A549 (cell line): ENCODE measurements around the gene ZNF831. TPM values are rescaled to one million over a fixed set of nuclear protein-coding genes. Genes with fewer than 3 reads are reported as not detected.
A peak's percentile ranks its signal among the peaks of the same experiment; 100 is the strongest.

Experiments
- ATAC-seq, 2 experiments: fragments of 200-7000 bp in 1 of 2; fragments of >200 bp in 1 of 2; cut with Nextera tagmentation in 1 of 2; cut with Tn5 transposase in 1 of 2; 3 replicates each; pipeline versions ENCODE4 v1.8.0 to v1.9.1; 2018 to 2020; ENCODE audit warnings: mild to moderate bottlenecking in 1 of 2, moderate library complexity in 1 of 2
- CTCF ChIA-PET: fragments of 300-600 bp; sonication (Branson Sonifier 250); formaldehyde crosslinking; extraction: SDS; loops from one replicate; lab custom pipeline; 2021; ENCODE audit warnings: antibody characterized with exemption, inconsistent platforms; lab: Yijun Ruan, JAX
- POLR2A ChIA-PET: fragments of 350-600 bp; formaldehyde crosslinking; extraction: SDS; loops from one replicate; lab custom pipeline; 2021; ENCODE audit warnings: antibody characterized with exemption, inconsistent platforms; lab: Yijun Ruan, JAX
- DNase-seq, 2 experiments: peaks; one replicate each; pipeline versions ENCODE4 v3.0.0 to v3.0.0-alpha.2; 2011 to 2016; ENCODE audit warnings: low read depth in 1 of 2, low spot score in 1 of 2
- FAIRE-seq: peaks from 2 replicates; lab custom pipeline; 2011; peaks lifted over from hg19 to GRCh38; lab: Jason Lieb, UNC
- H3K27ac ChIP-seq, 2 experiments: fragments of >200 bp; sonication (Bioruptor Twin); formaldehyde crosslinking; 3 replicates each; pipeline ENCODE4 v1.5.1; 2016 to 2017
- H3K4me1 ChIP-seq: fragments of >200 bp; sonication (Bioruptor Twin); formaldehyde crosslinking; 3 replicates; pipeline ENCODE4 v1.6.1; 2016
- H3K4me2 ChIP-seq: fragments of >200 bp; sonication (Bioruptor Twin); formaldehyde crosslinking; 3 replicates; pipeline ENCODE4 v1.6.1; 2016
- H3K4me3 ChIP-seq: fragments of >200 bp; sonication (Bioruptor Twin); formaldehyde crosslinking; 3 replicates; pipeline ENCODE4 v1.5.1; 2016
- H3K9me3 ChIP-seq: fragments of >200 bp; sonication (Bioruptor Twin); formaldehyde crosslinking; 3 replicates; pipeline ENCODE4 v1.6.1; 2016
- BHLHE40 ChIP-seq: IDR thresholded peaks from 2 replicates; pipeline ENCODE4 v1.6.1; 2012; ENCODE audit warnings: low read depth, low read length, inconsistent platforms
- CBX8 ChIP-seq: fragments of 200-600 bp; sonication (generic); IDR thresholded peaks from 2 replicates; pipeline ENCODE4 v1.6.1; 2016
- CTCF ChIP-seq: fragments of >200 bp; sonication (Bioruptor Twin); formaldehyde crosslinking; IDR thresholded peaks from 3 replicates; pipeline ENCODE4 v1.5.1; 2016
- EHMT2 ChIP-seq: fragments of 200-600 bp; sonication (generic); IDR thresholded peaks from 2 replicates; pipeline ENCODE4 v1.6.1; 2016; ENCODE audit warnings: antibody characterized with exemption, low read depth, mild to moderate bottlenecking, moderate library complexity
- FOSL2 ChIP-seq, 2 experiments: fragments of 450-650 bp in 1 of 2; fragments of >200 bp in 1 of 2; sonication (Bioruptor Twin) in 1 of 2; formaldehyde crosslinking; IDR thresholded peaks; 2 replicates each; pipeline versions ENCODE4 v1.5.0 to v1.6.1; 2016 to 2020; ENCODE audit warnings: mild to moderate bottlenecking in 1 of 2, moderate library complexity in 1 of 2
- HEYL ChIP-seq: fragments of 250-450 bp; sonication (Bioruptor Pico); IDR thresholded peaks from 2 replicates; pipeline ENCODE4 v1.8.0; 2021; ENCODE audit warnings: mild to moderate bottlenecking, moderate library complexity
- HOXB13 ChIP-seq: fragments of 250-450 bp; sonication (Bioruptor Pico); IDR thresholded peaks from 2 replicates; pipeline ENCODE4 v1.5.0; 2020; ENCODE audit warnings: low read depth, mild to moderate bottlenecking, moderate library complexity
- JUN ChIP-seq, 2 experiments: fragments of >200 bp; sonication (Bioruptor Twin); formaldehyde crosslinking; IDR thresholded peaks; 2 replicates in 1 of 2; 3 replicates in 1 of 2; pipeline ENCODE4 v1.6.1; 2016 to 2017
- MAX ChIP-seq: IDR thresholded peaks from 2 replicates; pipeline ENCODE4 v1.6.1; 2012
- NFE2L2 ChIP-seq: fragments of 150-350 bp; conservative IDR thresholded peaks from 2 replicates; pipeline ENCODE4 v1.6.1; 2014; ENCODE audit warnings: low read length
- POLR2AphosphoS2 ChIP-seq: conservative IDR thresholded peaks from 2 replicates; pipeline ENCODE4 v1.6.1; 2012; ENCODE audit warnings: low read length, improper control_type of control experiment, inconsistent platforms
- RAD21 ChIP-seq, 2 experiments: fragments of >200 bp in 1 of 2; sonication (Bioruptor Twin) in 1 of 2; formaldehyde crosslinking in 1 of 2; IDR thresholded peaks in 1 of 2; conservative IDR thresholded peaks in 1 of 2; 2 replicates in 1 of 2; 3 replicates in 1 of 2; pipeline ENCODE4 v1.6.1; 2012 to 2018; ENCODE audit warnings: inconsistent platforms in 1 of 2
- RFX5 ChIP-seq: fragments of 450-650 bp; IDR thresholded peaks from 2 replicates; pipeline ENCODE4 v1.7.1; 2014; ENCODE audit warnings: antibody characterized with exemption, mild to moderate bottlenecking, moderate library complexity
- SMC3 ChIP-seq: fragments of >200 bp; sonication (Bioruptor Twin); formaldehyde crosslinking; IDR thresholded peaks from 3 replicates; pipeline ENCODE4 v1.6.1; 2018; ENCODE audit warnings: inconsistent platforms
- ZFP36 ChIP-seq: fragments of 450-650 bp; IDR thresholded peaks from 2 replicates; pipeline ENCODE4 v1.6.1; 2014; ENCODE audit warnings: borderline replicate concordance; ENCODE audit not compliant: partially characterized antibody
- WGBS: methylation state at CpG from one replicate; pipeline ENCODE4 v1.1.6; 2017; ENCODE audit errors: missing lambda C conversion rate; 5-methylcytosine and 5-hydroxymethylcytosine counted together
- polyA plus RNA-seq, 4 experiments: library from polyadenylated mRNA; depleted of rRNA in 3 of 4; stranded (reverse); fragments of >200 nt; fragmentation: RNase III in 1 of 4; extraction: RNeasy Plus Mini Kit Qiagen cat#74134 plus additional on column Dnase treatment in 1 of 4; gene quantifications; 2 replicates in 3 of 4; 3 replicates in 1 of 4; pipeline ENCODE4 v1.2.3, GENCODE V29; 2011 to 2017
- TF ChIP-seq, protein P1 (sequence below): IDR thresholded peaks from 2 replicates; pipeline ENCODE4 v1.6.1; 2012
- TF ChIP-seq, protein P2 (sequence below): fragments of 150-350 bp; IDR thresholded peaks from 2 replicates; pipeline ENCODE4 v1.6.1; 2014; ENCODE audit warnings: low read depth, mild to moderate bottlenecking, low read length

ZNF831 gene
- polyA plus RNA-seq, 2 of the 4 experiments (the other 2 are of a cell fraction): not detected

GRCh38 chr20:59221049-59221706, 57.6 kb downstream of the ZNF831 start:
- 71% methylated on average over 9 of the region's 9 CpGs for WGBS
- Histone ChIP-seq H3K4me3 (no peak overlapping the region), H3K27ac (no peak overlapping the region), H3K9me3 (no peaks in the 10 kb centered on the region), H3K4me1 (peaks cover 6% of the 10 kb centered on the region; the same call in 2 of the 3 replicates), H3K4me2 (no peak overlapping the region; the same call in 2 of the 3 replicates)
- DNase-seq (peak in 1 of 2 experiments; percentile 27), ATAC-seq (peak in 1 of 2 experiments; percentile 28; a peak in 1 of 6 replicates), FAIRE-seq (no peak)
- TF ChIP-seq ZFP36 (no peak), NFE2L2 (no peak), RFX5 (no peak), MAX (no peak), EHMT2 (no peak), FOSL2 (IDR thresholded peaks at IDR 0.05) (no peak), FOSL2 (CRISPR knock-in tag; IDR thresholded peaks at IDR 0.05) (no peak), JUN (IDR thresholded peaks at IDR 0.05) (no peak), BHLHE40 (no peak), POLR2AphosphoS2 (no peak)
- TF ChIP-seq, protein P1, sequence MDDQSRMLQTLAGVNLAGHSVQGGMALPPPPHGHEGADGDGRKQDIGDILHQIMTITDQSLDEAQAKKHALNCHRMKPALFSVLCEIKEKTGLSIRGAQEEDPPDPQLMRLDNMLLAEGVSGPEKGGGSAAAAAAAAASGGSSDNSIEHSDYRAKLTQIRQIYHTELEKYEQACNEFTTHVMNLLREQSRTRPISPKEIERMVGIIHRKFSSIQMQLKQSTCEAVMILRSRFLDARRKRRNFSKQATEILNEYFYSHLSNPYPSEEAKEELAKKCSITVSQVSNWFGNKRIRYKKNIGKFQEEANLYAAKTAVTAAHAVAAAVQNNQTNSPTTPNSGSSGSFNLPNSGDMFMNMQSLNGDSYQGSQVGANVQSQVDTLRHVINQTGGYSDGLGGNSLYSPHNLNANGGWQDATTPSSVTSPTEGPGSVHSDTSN: no peak
- TF ChIP-seq, protein P2, sequence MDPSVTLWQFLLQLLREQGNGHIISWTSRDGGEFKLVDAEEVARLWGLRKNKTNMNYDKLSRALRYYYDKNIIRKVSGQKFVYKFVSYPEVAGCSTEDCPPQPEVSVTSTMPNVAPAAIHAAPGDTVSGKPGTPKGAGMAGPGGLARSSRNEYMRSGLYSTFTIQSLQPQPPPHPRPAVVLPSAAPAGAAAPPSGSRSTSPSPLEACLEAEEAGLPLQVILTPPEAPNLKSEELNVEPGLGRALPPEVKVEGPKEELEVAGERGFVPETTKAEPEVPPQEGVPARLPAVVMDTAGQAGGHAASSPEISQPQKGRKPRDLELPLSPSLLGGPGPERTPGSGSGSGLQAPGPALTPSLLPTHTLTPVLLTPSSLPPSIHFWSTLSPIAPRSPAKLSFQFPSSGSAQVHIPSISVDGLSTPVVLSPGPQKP: no peak
- ChIA-PET CTCF (interaction anchor here (0.7 to 4.9 kb wide), 18 partner anchors 8 to 570 kb away, joined by 3 to 33 read pairs (median 6); partner anchors contain the start of gene STX16), POLR2A (no interaction called here)

- ChIA-PET POLR2A (interaction anchor here (0.7 to 1.9 kb wide), 3 partner anchors 14 to 352 kb away, joined by 3 to 6 read pairs (median 4); partner anchors contain the start of gene ATP5F1E), CTCF (interaction anchor here (0.7 to 4.9 kb wide), 35 partner anchors 8 to 571 kb away, joined by 3 to 33 read pairs (median 4); partner anchors contain the start of gene STX16)
- DNase-seq (no peak), FAIRE-seq (no peak), ATAC-seq (no peak; a peak in 2 of 6 replicates)
- Histone ChIP-seq H3K4me3 (peak overlapping the region; percentile 51), H3K27ac (peak overlapping the region; percentile 81 to 91), H3K4me2 (peak overlapping the region; percentile 94), H3K4me1 (peaks cover 6% of the 10 kb centered on the region; the same call in 2 of the 3 replicates), H3K9me3 (no peaks in the 10 kb centered on the region)
- WGBS: 38% methylated on average over 16 of the region's 18 CpGs
- TF ChIP-seq ZFP36: no peak
- TF ChIP-seq NFE2L2: no peak
- no peak for TF ChIP-seq HEYL (CRISPR knock-in tag)
- no peak for TF ChIP-seq HOXB13 (CRISPR knock-in tag)
- TF ChIP-seq CBX8: no peak
Observed at GRCh38 chr20:59221707-59222252, 58.2 kb downstream of the ZNF831 start.

- Histone ChIP-seq H3K4me1 (peaks cover 6% of the 10 kb centered on the region; the same call in 2 of the 3 replicates), H3K4me3 (peak overlapping the region; percentile 51), H3K27ac (peak overlapping the region; percentile 81 to 91), H3K9me3 (no peaks in the 10 kb centered on the region), H3K4me2 (peak overlapping the region; percentile 94)
- POLR2A ChIA-PET: interaction anchor here (0.7 to 1.9 kb wide), 3 partner anchors 15 to 352 kb away, joined by 3 to 6 read pairs (median 4); partner anchors contain the start of gene ATP5F1E
- 7% methylated on average over 31 of the region's 51 CpGs for WGBS
- FAIRE-seq (no peak), ATAC-seq (peak; percentile 92 to 99), DNase-seq (peak; percentile 77)
- TF ChIP-seq RAD21 (conservative IDR thresholded peaks at IDR 0.05 in 1 of 2, IDR thresholded peaks at IDR 0.05 in 1 of 2): peak; percentile 80 to 92
- TF ChIP-seq JUN (IDR thresholded peaks at IDR 0.05): 0 out of 5 replicates have a peak, but pooled peaks of 1 of the 2 experiments have one; percentile 27
- TF ChIP-seq HOXB13 (CRISPR knock-in tag): no peak
- 0 out of 2 replicates have a peak, but pooled peaks have one; percentile 43 for TF ChIP-seq MAX
- peak; percentile 86 for TF ChIP-seq SMC3
- peak; percentile 90 for TF ChIP-seq CTCF
- CTCF ChIA-PET: interaction anchor here (0.7 to 4.9 kb wide), 42 partner anchors 9 to 571 kb away, joined by 3 to 33 read pairs (median 4); partner anchors contain the start of gene STX16
Observed at GRCh38 chr20:59222253-59223181, 58.9 kb downstream of the ZNF831 start.
